ENCODE results near the gene ARHGEF4.

The ARHGEF4 gene

DNA sequence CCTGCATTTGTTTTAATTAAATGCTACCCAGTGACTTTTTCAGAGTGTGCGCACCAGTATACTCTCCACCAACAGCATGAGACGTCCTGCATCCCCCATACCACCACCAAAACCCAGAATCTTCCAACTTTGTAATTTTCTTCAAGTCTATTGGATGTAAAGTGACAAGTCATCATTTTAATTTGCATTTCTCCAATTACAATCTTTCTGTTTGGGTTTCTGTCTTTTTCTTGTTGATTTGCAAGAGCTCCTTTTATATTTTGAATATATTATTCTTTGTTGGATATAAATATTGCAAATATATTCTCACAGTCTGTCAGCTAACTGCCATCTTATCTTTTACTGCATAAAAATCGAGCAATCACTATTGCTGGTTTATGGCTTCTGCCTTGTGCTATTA lies 160.0 kb downstream of the ARHGEF4 start:
- TF ChIP-seq CTCF (IDR thresholded peaks at IDR 0.05; ENCODE audit: insufficient read depth, low read depth, low read length, missing control alignments), result no peak
- DNase-seq (ENCODE audit: low read depth), result no peak
- H3K4me3 ChIP-seq (ENCODE audit: low read length), result no peak overlapping the region

DNA sequence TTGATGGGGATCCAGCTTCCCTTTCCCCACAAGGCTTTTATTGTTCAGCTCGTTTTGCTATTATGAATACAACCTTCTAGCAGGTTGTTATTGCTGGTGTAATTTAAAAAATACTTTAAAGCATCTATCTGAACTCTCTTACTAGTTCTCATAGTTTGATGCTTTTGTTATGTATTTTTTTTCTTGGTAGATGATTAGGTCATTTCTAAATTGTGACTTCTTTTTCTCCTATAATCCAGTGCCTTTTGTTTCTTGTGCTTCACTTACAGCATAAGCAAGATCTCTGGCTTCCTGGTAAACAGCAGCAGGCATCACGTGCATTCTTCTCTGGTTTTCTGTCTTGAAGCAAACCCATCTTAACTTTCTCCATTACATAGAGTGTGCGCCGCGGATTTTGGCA lies 160.5 kb downstream of the ARHGEF4 start:
- TF ChIP-seq CTCF (IDR thresholded peaks at IDR 0.05; ENCODE audit: insufficient read depth, low read depth, low read length, missing control alignments), result no peak

GRCh38 chr2:130998561-130998960 lies 161.8 kb downstream of the ARHGEF4 start:
- no peak for TF ChIP-seq CTCF (IDR thresholded peaks at IDR 0.05; ENCODE audit: insufficient read depth, low read depth, low read length, missing control alignments)

More for the DNA sequence above, 160.5 kb downstream of the ARHGEF4 start:
- H3K4me3 ChIP-seq (ENCODE audit: low read length), result no peak overlapping the region
- DNase-seq (ENCODE audit: low read depth), result no peak

DNA sequence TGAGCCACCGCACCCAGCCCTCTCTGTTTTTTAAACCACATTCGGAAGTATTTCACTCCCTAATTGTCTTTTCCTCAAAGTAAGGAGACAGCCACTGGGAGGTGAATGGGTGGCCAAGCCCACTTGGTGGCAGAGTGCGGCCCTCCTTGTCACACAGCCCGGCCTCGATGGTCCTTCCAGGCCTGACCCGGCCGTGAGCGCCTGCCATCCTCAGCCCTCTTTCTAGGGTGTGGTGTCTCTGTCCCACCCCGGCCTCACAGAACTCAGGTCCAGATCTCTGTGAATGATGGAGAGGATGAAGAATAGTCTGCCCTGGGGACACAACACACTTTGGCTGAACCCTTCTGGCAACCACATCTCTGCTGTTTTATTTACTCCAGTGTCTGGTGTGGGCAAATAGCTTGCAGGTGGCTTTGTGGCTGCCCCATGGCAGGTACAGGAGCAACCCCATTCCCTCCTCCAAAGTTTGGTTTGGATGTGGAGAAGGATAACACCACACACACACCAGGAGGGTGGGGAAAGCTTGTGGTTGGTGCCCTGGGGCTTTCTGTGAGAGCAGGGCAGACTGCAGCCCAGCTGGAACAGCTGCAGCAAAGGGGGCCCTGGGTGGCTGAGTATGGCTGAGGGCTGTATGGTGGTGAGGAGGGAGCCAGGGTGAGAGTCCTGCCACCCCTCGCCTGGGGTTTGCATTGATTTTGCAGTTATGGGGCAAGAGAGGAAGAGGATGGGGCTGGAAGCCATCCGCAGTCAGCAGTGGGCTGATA lies 167.9 kb downstream of the ARHGEF4 start:
- H3K4me3 ChIP-seq (ENCODE audit: low read length), result no peak overlapping the region
- TF ChIP-seq CTCF (IDR thresholded peaks at IDR 0.05; ENCODE audit: insufficient read depth, low read depth, low read length, missing control alignments), result no peak

More at GRCh38 chr2:130998561-130998960, 161.8 kb downstream of the ARHGEF4 start:
- no peak overlapping the region for H3K4me3 ChIP-seq (ENCODE audit: low read length)
- no peak for DNase-seq (ENCODE audit: low read depth)

DNA sequence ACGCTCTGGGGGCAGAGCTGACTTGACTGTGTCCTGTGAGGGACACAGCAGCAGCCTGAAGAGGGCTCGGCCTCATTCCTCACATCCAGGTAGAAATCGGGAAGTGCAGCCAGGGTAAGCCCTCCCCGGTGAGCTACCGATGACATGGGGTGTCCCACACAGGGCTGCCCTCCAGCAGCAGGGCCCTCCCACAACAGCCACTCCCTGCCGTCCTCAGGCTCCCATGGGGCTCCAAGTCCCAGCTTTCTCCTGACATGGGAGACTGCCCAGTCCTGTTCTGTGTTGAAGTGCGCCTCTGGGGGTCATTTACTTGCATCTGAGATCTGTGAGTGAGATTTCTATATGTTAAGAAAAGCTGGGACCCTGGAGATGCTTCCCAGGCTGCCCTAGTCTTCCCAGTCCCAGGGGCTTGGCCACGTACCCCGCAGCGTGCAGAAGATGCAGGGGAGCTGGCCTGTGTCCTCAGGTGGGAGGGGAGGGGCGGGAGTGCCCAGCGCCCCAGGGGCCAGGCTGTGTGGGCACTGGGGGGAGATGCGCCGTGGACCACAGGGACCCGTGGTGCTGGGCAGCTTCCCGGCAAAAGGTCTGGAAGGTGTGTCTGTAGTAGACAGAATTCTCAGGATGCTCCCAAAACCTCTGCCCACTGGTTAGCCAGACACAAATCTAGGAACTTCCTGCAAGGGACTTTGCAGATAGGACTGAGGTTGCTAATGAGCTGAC lies 168.7 kb downstream of the ARHGEF4 start:
- H3K4me3 ChIP-seq (ENCODE audit: low read length), result no peak overlapping the region
- no peak for DNase-seq (ENCODE audit: low read depth)
- TF ChIP-seq CTCF (IDR thresholded peaks at IDR 0.05; ENCODE audit: insufficient read depth, low read depth, low read length, missing control alignments), result no peak

More for the DNA sequence above, 167.9 kb downstream of the ARHGEF4 start:
- no peak for DNase-seq (ENCODE audit: low read depth)

- TF ChIP-seq CTCF (IDR thresholded peaks at IDR 0.05; ENCODE audit: insufficient read depth, low read depth, low read length, missing control alignments), result no peak
- no peak for DNase-seq (ENCODE audit: low read depth)
- H3K4me3 ChIP-seq (ENCODE audit: low read length), result no peak overlapping the region
These were observed 169.8 kb downstream of the ARHGEF4 start for GRCh38 chr2:131006561-131006960.
